OCI-M1 (cell line): Measurements from ENCODE around the gene AK8.
A peak's percentile ranks its signal among the peaks of the same experiment; 100 is the strongest.

ENCODE experiments used
- DNase-seq: peaks from one replicate; lab custom pipeline; 2025; lab: John Stamatoyannopoulos, UW

Gene AK8

DNA sequence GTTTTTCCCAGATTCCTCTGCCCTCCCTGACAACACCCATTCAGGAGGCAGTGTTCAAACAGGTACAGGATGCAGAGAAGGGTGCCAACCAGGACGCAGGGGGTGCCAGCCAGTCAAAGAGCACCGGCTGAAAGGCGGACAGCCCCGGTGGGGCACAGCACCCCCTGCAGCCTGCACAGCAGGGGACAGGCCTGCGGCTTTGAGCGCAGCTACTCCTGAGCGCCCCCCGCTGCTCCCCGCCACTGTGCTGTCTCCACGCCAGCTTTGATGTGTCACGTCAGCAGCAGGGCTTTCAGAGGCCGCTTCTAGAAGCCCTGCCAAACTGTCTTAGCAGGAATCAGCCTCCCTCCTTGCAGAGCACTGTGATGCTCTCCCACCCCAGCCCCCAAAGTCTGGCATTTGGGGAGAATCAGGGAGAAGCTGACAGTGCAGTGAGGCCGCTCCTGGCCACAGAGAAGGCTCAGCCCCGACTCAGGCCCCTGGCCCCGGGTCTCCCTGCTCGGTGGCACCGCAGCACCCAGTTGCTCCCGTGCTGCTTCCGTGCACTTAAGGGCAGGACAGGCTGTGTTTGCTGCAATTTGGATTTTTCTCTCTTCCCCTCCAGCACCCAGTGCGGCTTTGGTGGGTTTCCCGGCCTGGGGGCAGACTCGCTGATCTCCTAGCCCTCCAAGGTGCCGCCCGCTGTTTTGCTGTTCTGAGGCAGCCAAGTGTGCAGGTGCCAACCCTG lies 20.3 kb downstream of the AK8 start:
- DNase-seq = no peak

- DNase-seq = no peak
Measured at GRCh38 chr9:132857031-132857430, 21.1 kb downstream of the AK8 start.

DNA sequence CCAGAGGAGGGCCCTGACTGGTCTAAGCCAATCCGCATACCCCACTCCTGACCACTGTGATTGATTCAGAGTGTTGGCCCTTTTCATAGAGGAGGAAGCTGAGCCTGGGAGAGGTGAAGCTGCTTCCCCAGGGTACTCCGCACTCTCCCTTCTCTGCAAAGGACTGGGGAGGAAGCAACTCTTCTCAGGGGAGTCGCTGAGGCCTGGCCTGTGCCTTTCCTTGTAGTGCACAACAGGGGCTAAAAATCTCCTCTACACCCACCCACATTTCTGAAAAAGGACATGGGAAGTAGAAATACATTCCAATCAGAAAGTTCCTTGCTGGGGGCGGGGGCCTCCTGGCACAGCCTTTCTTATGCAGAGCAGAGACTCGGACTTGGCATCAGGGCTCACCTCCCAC lies 22.2 kb downstream of the AK8 start:
- no peak for DNase-seq

DNA sequence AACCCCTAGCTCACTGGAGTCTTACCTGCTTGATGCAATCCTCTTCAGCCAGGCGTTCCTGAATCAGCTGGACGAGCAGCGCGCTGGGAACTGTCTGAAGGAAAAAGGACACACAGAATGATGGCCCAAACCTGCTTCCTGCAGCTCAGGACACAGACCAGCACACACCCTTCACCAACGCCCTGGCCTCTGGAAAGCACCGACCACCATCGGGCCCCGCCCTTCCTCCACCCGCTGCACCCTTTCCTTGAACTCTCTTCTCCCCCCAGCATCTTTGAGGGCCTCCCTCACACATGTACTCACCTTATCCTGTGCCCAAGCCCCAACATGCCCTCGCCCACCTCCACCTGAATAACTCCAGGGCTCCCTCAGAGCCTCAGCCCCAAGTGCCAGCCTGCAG lies 23.3 kb downstream of the AK8 start:
- DNase-seq = no peak

- no peak for DNase-seq
Measured at GRCh38 chr9:132853482-132853881, 24.6 kb downstream of the AK8 start.

- DNase-seq = peak; percentile 13
Measured at GRCh38 chr9:132849185-132849706, 28.8 kb downstream of the AK8 start.

DNA sequence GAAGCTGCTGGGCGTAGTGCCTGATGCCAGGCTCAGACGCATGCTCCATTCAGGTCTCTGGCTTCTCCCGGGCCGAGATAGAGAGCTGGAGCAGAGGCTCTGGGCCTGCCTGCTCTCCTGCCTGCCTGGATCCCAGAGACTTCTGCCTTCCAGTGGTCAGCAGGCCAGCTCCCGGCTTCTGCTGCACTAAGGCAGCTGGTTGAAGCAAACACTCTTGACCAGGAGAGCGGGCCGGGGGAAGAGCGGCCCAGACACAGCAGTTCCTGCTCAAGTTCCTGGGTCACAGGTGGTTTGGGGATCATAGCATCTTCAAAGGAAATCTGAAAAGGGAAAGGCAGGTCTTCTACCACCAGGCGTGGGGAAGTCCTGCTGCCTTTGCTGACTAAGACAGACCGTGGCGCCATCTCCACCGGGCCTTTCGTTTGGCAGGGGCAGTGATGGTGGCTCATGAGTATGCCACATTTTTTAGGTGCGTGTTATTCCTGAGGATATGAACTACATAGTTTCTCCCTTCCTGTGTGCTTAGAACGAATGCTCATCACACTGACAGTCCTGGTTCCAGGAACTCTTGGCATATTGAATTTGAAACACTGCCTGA lies 31.1 kb downstream of the AK8 start:
- DNase-seq = no peak

DNA sequence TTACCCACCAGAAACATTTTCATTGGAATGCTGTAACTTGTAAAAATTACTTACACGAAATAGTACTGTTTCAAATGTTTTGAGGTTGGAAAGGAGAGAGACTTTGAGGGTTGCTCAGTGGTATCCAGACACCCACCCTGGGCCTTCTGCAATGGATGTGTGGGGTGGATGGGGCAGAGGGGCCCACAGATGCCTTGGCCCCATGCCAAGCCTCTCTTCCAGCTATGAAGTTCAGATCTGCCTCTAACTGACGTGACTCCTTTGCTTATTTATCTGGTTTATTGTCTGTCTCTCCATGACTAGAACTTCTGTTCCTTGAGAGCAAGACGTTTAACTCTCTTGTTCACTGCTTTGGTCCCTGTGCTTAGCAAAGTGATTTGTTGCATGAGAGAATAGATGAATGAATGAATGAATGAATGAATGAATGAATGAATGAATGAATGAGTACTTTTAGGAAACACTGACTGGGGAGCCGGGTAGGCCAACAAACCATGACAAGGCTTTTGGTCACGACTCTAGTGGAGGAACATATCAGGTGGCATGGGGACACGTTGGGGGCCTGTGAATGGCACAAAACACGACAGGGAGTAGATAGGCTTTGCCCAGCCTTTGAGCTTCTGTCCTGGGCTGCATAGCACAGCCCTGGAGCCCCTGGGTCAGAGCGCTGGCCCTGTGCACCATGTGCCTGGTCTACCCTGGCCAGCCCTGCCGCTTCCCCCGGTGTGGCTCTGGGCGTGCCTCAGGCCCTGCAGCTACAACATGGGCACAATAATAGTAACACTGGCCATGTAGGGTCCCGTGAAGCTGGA lies 31.8 kb downstream of the AK8 start:
- no peak for DNase-seq

DNA sequence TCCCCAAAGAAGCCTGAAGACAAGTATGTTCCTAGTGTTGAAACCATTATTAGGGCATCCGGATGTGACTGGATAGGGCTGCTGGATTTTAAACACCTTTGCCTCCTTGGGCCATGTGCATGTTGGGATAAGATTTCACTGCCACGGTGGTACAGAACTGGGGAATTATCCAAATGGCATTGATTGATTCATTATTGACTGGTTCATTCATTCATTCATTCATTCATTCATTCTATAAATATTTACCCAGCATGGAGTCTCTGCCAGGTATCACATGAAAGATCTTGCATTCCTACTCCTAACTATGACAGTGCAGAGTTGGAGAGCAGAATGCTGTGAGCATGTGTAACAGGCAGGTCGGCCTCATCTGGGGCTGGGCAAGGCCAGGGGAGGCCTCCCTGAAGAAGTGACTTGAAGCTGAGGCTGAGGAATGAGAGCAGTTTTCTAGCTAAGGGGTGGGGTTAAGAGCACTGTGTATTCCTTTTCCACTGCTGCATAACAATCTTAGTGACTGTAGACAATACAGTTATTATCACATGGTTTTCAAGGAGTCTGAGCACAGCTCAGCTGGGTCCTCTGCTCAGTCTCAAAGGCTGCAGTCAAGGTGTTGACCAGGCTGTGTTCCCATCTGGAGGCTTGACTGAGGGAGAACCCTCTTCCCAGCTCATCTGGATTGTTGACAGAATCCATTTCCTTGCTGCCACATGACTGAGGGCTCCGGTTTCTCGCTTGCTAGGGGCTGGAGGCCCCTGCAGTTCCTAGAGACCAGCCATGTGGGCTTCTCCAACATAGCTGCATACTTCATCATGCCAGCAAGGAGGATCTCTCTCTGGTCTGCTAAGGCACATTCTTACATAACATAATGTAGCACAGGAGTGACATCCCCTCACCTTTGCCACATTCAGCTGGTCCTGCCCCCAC lies 35.7 kb downstream of the AK8 start:
- no peak for DNase-seq

- DNase-seq = no peak
Measured at GRCh38 chr9:132840980-132841379, 37.1 kb downstream of the AK8 start.

GRCh38 chr9:132838291-132838690 lies 39.8 kb downstream of the AK8 start:
- DNase-seq = no peak

DNA sequence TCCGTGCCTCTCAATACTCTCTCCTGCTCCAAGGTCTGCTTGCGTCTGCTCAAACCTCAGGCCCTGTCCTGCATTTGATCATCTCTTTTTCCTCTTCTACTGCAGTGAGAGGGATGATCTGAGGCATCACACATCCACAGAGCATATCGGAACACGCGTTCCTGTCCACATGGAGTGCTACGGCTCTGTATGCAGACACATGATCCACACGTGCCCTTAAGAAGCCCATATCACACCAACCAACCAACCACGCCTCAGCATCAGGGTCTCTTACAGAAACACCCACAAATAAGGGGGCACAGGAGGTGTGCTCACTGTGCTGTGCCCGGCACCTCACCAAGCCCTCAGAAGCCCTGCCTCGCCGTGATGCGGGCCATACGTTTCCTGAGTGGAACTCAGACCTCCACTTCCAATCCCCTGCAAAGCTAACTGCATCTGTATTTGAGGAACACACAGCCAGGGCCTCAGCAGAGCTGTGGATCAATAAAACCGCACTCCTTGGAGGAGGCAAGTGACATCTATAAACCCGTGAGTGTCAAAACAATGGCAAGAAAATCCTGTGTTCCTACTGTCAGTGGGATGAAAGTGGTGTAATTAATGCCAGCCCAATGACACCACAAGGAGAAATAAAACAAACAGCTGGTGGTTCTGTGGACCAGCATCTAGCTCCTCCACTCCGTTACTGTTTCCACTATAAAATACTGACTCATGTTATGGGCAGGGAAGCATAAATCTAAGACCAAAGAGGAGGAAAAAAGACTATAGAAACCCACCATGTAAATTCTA lies 40.4 kb downstream of the AK8 start:
- DNase-seq = no peak

- no peak for DNase-seq
Measured at GRCh38 chr9:132834343-132834742, 43.7 kb downstream of the AK8 start.

DNA sequence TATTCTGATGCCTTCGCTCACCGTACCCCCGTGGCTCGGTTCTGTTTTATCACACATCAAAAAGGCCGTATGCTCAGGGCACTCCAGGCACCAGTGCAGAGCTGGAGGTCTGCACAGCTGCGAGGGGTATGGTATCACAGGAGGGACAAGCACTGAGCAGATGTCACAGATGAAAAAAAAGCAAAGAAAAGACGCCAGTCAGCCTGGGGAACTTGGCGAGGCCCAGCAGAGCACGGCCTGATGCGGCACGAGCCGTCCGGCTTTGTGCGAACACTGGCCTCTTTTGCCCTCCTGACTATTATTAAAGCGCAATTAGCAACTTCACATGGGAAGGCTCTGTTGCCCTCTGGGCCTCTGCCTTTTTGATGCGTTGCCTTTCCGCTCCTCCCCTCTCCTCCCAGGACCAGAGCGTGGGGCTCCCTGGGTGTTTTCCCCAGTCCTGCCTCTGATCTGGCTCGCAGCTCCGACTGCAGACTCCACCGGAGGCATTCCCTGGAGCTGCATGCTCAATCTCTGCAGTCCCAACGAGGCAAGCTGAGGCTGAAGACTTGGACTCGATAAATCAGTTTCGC lies 44.4 kb downstream of the AK8 start:
- no peak for DNase-seq

DNA sequence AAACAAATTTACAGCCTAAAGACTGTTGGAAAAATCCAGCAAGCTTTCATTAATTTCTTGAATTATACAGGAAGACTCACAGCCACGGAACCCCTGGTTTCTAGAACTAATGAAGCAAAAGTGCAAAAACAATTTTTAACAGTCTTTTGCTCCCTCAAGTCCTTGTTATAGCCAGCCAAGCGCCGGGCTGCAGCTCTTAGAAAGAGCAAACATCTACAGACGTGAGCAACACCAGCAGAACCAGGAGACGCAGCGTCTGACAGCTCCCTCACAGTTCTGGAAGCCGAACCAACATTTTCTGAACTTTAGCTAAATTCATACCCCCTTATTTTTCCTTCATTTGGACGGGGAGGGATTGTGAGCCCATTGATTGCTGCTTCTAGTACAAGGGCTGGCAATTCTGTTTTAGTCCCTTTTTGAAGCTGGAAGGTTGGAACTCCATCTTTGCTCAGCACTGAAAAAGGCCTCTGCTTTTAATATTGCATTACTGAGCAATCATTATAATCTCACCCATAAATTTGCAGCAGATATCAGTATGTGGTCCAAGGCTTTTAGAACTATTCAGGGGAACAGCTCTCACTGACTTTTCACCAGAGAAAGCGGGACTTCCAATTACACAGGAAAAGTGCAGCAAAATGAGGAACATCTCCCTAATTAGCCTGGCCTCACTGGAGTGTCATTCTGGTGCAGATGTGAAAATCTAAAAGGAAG lies 45.8 kb downstream of the AK8 start:
- DNase-seq = no peak

- DNase-seq = no peak
Measured at GRCh38 chr9:132828201-132828770, 49.8 kb downstream of the AK8 start.

DNA sequence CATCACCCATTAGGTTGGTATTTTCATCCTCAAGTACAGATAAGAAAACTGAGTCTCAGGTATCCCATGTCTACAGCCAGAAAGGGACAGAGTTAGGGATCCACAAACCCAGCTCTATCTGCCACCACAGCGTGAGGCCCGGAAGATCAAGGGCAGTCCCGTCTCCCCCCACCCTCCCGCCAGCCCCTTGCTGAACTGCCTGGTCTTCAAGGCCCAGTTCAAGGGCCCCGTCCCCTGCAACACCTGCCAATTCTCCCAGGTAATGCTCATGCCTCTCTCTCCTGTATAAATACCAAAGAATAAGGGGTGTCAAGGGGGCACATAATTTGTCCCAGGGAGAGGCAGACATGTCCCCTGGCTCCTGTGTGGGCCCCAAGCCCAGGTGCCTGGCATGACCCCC lies 50.7 kb downstream of the AK8 start:
- no peak for DNase-seq

DNA sequence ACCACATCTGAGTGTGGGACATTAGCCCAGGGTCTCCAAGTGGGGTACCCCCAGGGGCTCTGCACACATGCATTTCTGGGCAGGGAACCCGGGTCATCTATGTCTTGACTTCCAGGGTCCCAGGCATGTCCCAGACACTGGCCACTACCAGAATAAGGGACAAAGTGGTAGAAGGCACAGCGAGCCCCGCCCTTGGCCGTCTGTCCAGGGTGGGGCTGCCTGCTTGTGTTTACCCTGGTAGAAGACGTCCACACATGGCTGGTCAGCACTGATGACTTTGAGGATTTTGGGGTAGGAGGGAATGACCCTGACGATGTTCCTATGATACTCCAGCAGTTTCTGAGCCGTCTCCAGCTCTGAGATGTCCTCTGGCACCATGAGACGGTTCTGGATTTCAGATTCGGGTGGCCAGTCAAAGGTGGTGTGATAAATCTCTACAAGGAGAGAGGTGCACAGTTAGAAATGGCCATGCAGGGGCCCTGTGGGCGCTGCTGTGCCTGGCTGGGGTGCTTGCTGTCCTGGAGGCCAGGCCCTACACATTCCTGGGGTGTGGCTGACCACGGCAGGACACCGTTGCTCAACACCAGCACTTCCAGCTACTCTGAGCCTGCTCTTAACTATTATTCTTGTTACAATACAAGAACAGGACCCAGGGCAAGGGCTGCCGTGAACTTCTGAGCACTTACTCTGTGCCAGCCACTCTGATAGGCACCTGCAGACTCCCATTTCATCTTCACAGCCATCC lies 51.3 kb downstream of the AK8 start:
- no peak for DNase-seq

DNA sequence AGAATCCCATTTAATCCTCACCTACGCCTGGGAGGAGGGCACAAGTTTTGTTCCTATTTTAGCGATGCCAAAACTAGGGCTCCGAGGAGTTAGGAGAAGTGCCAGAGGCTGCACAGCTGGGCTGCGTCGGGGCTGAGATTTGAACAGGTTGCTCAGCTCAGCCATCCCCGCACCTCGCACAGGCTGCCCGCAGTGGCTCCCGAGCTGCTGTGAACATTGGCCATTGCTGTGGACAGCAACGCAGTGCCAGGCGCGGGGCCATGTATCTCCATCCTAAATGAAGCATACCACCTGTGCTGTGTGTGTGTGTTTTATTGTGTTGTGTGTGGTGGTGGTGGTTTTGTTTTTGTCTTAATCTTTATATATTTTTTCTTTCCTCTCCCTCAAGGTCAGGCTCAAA lies 52.0 kb downstream of the AK8 start:
- no peak for DNase-seq
